HG02938 (cell line): Measurements from ENCODE around the gene PPP1R10.

Experiments
- ATAC-seq: cut with Tn5 transposase; IDR thresholded peaks from one replicate; pipeline ENCODE4 v1.9.1; 2021; ENCODE audit warnings: mild to moderate bottlenecking, moderate library complexity; ENCODE audit not compliant: unreplicated experiment

The PPP1R10 gene

GRCh38 chr6:30557683-30557981 is 59.4 kb downstream of the PPP1R10 start:
- no peak for ATAC-seq

- peak; percentile 62 for ATAC-seq
Measured at GRCh38 chr6:30556906-30557682, 59.9 kb downstream of the PPP1R10 start, which contains the start of gene PRR3. Gene PRR3 (plus strand): TSS chr6:30557295. CDS start chr6:30557345, 50 bp downstream.

GRCh38 chr6:30556066-30556905 is 60.8 kb downstream of the PPP1R10 start, which contains the start of gene GNL1:
Gene GNL1 (minus strand): TSS chr6:30556489. CDS start chr6:30556203, 286 bp downstream.
- ATAC-seq: peak; percentile 76

GRCh38 chr6:30555816-30556065 is 61.3 kb downstream of the PPP1R10 start:
- no peak for ATAC-seq

GRCh38 chr6:30554962-30555815 is 61.9 kb downstream of the PPP1R10 start:
- ATAC-seq: no peak

- no peak for ATAC-seq
Measured at GRCh38 chr6:30554404-30554803, 62.6 kb downstream of the PPP1R10 start.
